BLaER1 (cell line): ENCODE results near the gene USP17L15.
"Not testable (repeated sequence)": the region's sequence is repeated elsewhere in the genome, so short reads cannot be mapped to it uniquely, and the experiment has no call there.

ENCODE experiments used
- H3K27ac ChIP-seq: shearing (Covaris generic); formaldehyde crosslinking; 2 replicates; pipeline ENCODE4 v1.8.1; 2022
- H3K27me3 ChIP-seq: shearing (Covaris generic); formaldehyde crosslinking; 2 replicates; pipeline ENCODE4 v1.8.1; 2022
- H3K36me3 ChIP-seq: shearing (Covaris generic); formaldehyde crosslinking; 2 replicates; pipeline ENCODE4 v1.8.1; 2022
- H3K4me1 ChIP-seq: shearing (Covaris generic); formaldehyde crosslinking; 2 replicates; pipeline ENCODE4 v1.8.1; 2022
- H3K4me2 ChIP-seq: shearing (Covaris generic); formaldehyde crosslinking; 2 replicates; pipeline ENCODE4 v1.8.1; 2022
- H3K4me3 ChIP-seq: shearing (Covaris generic); formaldehyde crosslinking; 2 replicates; pipeline ENCODE4 v1.8.1; 2022
- H3K9ac ChIP-seq: shearing (Covaris generic); formaldehyde crosslinking; 2 replicates; pipeline ENCODE4 v1.8.1; 2022
- H3K9me3 ChIP-seq: shearing (Covaris generic); formaldehyde crosslinking; 2 replicates; pipeline ENCODE4 v1.8.1; 2022
- H4K20me1 ChIP-seq: shearing (Covaris generic); formaldehyde crosslinking; 2 replicates; pipeline ENCODE4 v1.8.1; 2022

USP17L15 gene

DNA sequence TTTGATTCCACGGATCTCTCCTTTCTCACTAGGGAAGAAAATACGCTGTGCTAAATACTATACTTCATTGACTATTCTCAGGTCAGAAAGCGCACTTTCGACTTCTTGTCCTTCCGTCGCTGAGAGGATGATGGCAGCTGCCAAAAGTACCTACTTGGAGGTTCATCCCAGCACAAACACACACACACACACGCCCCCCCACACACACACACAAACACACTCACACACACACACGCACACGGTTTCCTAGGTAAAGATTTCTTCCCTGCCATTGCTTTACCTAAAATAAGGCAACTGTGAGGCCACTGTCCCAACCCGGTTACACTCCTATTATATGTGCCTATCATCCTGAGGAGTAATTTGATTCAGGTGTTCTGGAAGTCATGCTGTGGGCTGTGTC, 37.5 kb downstream of the USP17L15 start:
- H3K4me1 ChIP-seq, H3K27me3 ChIP-seq, H4K20me1 ChIP-seq, H3K4me3 ChIP-seq, H3K9ac ChIP-seq, H3K27ac ChIP-seq, H3K36me3 ChIP-seq, H3K4me2 ChIP-seq, H3K9me3 ChIP-seq: not testable (repeated sequence)
